ENCODE data around the gene HOXC5.

The HOXC5 gene

DNA sequence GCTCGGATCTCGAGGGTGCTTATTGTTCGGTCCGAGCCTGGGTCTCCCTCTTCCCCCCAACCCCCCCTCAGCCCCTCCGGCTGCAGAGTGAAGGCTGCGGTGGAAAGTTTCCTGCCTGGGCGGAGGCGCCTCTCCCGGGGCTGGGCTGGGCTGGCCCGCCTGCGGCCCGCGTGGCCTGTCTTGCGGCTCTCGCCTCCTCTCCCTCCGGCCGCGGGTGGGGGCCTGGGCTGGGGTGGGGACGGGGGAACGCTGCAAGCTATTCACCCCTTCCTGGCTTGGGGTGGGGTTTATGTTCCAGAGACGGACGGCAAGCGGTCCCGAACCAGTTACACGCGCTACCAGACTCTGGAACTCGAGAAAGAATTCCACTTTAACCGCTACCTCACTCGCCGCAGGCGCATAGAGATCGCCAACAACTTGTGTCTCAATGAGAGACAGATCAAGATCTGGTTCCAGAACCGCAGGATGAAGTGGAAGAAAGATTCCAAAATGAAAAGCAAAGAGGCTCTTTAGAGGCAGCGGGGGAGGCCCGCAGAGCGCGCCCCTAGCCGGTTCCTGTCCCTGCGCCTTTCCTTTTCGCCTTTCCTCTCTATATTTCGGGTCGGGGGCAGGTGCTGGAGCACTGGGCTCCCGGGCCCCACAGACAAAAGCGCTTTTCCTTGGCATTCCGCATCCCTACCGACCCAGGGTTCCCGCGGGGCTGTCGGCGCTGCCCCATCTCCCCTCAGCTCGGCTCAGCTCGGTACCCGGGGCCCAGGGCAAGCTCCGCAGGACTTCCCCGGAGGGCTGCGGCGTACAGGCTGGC is 1.3 kb downstream of the HOXC5 start:
- peaks cover 15% of the 10 kb centered on the region for H3K4me1 ChIP-seq (ENCODE audit: insufficient read depth, insufficient read length)

DNA sequence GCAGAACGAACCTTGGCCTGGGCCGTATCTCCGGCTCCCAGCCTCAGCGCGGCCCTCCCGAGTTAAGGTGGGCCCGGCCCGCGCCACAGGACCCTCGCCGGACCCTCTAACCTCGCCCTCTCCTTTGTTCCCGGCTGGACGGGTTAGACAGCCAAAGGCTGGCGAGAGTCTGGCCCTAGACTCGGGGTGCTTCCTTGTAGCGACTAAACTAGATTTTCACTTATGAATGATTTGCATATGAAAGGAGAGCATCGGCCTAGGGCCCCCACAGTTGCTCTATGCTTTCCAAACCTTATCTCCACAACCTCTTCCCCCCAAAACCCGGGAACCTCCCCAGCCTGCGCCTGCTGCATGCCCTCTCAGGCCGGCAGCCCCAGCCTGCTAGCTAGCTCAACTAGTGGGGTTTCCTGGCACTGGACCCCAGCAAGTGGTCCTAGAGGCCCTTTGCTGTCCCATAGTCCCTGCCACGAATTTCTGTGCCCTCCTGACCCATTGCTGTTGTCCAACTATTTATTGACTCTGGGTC is 2.0 kb downstream of the HOXC5 start:
- Histone ChIP-seq H3K9me3 (ENCODE audit: insufficient read depth, low read length) (no peaks in the 10 kb centered on the region), H3K4me1 (ENCODE audit: insufficient read depth, insufficient read length) (peaks cover 12% of the 10 kb centered on the region), H3K36me3 (ENCODE audit: insufficient read depth, insufficient read length, low read length) (no peaks in the 10 kb centered on the region), H3K27me3 (ENCODE audit: insufficient read depth, insufficient read length) (peaks cover 100% of the 10 kb centered on the region), H3K9ac (ENCODE audit: insufficient read length, low read depth) (peak overlapping the region; percentile 26), H3K4me3 (ENCODE audit: insufficient read length, low read depth) (no peak overlapping the region)
- DNase-seq (ENCODE audit: low read depth, low spot score) = no peak
- peak; percentile 74 for TF ChIP-seq SUZ12 (IDR thresholded peaks at IDR 0.05; ENCODE audit: extremely low read depth, insufficient read depth, insufficient read length)
- no peak for TF ChIP-seq ZNF274 (IDR thresholded peaks at IDR 0.05; ENCODE audit: low read depth, low read length)

More for the DNA sequence above, 1.3 kb downstream of the HOXC5 start:
- no peaks in the 10 kb centered on the region for H3K36me3 ChIP-seq (ENCODE audit: insufficient read depth, insufficient read length, low read length)
- peaks cover 100% of the 10 kb centered on the region for H3K27me3 ChIP-seq (ENCODE audit: insufficient read depth, insufficient read length)
- no peak overlapping the region for H3K4me3 ChIP-seq (ENCODE audit: insufficient read length, low read depth)
- H3K9me3 ChIP-seq (ENCODE audit: insufficient read depth, low read length) = no peaks in the 10 kb centered on the region
- peak overlapping the region; percentile 26 for H3K9ac ChIP-seq (ENCODE audit: insufficient read length, low read depth)
- TF ChIP-seq YY1 (IDR thresholded peaks at IDR 0.05; ENCODE audit: insufficient read depth, insufficient read length) (no peak), SUZ12 (IDR thresholded peaks at IDR 0.05; ENCODE audit: extremely low read depth, insufficient read depth, insufficient read length) (peak; percentile 91), ZNF274 (IDR thresholded peaks at IDR 0.05; ENCODE audit: low read depth, low read length) (no peak)
- DNase-seq (ENCODE audit: low read depth, low spot score) = no peak

DNA sequence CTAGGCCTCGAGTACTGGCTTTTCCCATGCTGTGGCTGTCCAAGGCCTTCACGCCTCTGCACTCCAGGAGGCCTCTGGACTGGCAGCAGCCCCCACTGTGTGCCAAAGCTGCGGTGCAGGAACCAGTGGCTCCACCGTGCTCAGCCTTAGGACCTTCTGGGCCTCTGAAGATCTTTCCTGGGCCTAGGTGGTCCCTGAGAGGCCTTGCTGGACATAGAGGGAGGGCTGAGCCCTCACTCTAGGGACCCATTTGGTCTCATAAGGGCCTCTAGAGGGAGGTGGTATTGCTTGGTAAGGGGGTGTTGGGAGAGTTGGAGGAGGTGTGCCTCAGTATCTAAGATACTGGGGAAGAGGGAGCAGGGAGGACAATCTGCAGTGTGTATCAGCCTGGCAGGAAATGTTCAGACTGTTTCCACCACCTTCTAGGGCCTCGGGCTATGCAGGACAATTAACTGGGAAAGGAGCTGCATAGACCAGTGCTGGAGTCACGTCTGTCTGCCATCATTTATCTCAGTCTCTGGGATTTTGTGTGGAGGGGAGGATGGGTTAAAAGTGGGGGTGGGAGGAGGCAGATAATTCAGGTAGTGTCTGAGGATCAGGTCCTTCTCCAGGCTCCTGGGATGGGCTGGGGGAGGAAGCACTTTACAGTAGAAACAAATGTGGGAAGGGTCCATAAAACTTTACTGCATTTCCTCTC is 2.9 kb downstream of the HOXC5 start:
- Histone ChIP-seq H3K4me3 (ENCODE audit: insufficient read length, low read depth) (no peak overlapping the region), H3K4me1 (ENCODE audit: insufficient read depth, insufficient read length) (peaks cover 12% of the 10 kb centered on the region), H3K36me3 (ENCODE audit: insufficient read depth, insufficient read length, low read length) (no peaks in the 10 kb centered on the region), H3K9ac (ENCODE audit: insufficient read length, low read depth) (no peak overlapping the region), H3K9me3 (ENCODE audit: insufficient read depth, low read length) (no peaks in the 10 kb centered on the region), H3K27me3 (ENCODE audit: insufficient read depth, insufficient read length) (peaks cover 100% of the 10 kb centered on the region)
- no peak for TF ChIP-seq SUZ12 (IDR thresholded peaks at IDR 0.05; ENCODE audit: extremely low read depth, insufficient read depth, insufficient read length)
- no peak for TF ChIP-seq YY1 (IDR thresholded peaks at IDR 0.05; ENCODE audit: insufficient read depth, insufficient read length)
- TF ChIP-seq ZNF274 (IDR thresholded peaks at IDR 0.05; ENCODE audit: low read depth, low read length) = no peak
- no peak for DNase-seq (ENCODE audit: low read depth, low spot score)

DNA sequence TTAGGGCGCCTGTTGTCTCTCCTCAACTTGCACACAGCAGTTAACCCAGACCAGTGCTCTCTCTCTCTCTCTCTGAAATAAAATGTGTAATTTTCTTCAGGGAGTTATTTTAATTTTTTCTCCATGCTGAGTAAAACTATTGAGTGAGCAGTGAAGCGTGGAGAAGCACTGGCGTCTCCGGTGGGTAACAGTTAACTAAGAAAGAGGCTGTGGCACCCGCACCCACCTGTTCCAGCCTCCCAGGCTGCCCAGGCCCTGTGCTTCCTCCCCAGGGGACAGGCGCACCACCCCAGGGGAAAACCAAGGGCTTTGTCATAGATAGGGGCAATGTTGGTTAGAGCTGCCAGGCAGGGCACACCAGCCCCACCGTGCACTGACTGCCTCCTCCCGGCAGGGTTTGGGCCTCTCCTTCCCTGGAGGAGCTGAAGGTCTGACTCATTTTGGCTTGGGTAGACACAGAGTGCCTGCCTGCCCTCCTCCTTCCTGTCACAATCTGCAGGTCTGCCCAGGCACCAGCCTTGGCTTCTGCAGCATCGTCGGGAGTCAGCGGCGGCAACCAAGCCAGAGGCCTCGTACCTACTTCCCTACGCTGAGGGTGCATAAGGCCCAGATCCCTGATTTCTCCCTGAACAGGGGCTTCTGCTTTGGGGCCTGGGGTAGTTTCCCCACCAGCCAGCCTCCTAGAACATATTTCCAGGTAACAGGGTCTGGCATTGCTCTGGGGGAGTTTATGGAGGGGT is 3.9 kb downstream of the HOXC5 start:
- no peak for DNase-seq (ENCODE audit: low read depth, low spot score)
- Histone ChIP-seq H3K4me3 (ENCODE audit: insufficient read length, low read depth) (no peak overlapping the region), H3K27me3 (ENCODE audit: insufficient read depth, insufficient read length) (peaks cover 100% of the 10 kb centered on the region)

DNA sequence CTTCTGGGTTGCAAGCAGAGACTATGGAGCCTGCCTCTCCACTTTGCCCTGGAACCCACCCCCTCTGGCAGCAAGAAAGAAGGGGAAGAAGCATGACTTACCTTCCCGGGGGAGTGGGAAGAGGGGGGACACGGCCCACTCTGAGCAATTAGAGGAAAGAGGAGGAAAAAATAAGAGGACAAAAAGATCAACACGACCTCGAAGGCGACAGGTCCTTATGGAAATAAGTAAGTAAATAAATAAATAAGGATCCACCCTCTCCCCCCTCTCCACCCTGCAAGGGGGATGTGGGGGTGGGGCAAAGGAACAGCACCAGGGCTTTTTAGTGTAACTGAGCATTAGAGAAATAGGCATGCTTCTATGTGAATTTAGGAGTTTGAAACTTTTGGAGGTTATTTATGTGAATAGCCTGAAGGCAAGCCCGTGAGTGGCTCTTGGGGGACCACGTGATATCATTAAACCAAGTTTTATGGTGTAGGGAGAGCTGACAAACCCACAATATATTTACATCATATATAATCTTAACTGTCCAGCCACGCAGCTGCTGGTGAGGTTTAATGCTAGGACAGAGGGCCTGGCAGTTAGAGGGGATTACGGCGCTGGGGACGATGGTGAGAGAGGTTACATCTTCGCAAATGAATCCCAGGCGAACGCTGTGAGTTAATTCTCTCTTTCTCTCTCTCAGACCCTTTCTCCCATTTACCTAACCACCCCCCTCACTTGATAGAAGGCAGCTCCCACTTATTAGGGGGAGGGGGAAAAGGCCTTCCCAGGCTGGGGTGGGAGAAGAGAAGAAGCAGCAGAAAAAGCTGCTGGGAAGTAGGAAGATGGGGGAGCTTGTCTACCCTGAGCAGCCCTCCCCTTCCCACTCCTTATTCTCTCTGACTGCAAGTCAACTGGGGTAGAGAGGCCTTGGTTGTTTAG is 4.8 kb downstream of the HOXC5 start:
- H3K27me3 ChIP-seq (ENCODE audit: insufficient read depth, insufficient read length) = peaks cover 100% of the 10 kb centered on the region

More for the DNA sequence above, 3.9 kb downstream of the HOXC5 start:
- TF ChIP-seq SUZ12 (IDR thresholded peaks at IDR 0.05; ENCODE audit: extremely low read depth, insufficient read depth, insufficient read length) = no peak
- TF ChIP-seq YY1 (IDR thresholded peaks at IDR 0.05; ENCODE audit: insufficient read depth, insufficient read length) = no peak
- TF ChIP-seq ZNF274 (IDR thresholded peaks at IDR 0.05; ENCODE audit: low read depth, low read length) = no peak
- no peaks in the 10 kb centered on the region for H3K9me3 ChIP-seq (ENCODE audit: insufficient read depth, low read length)
- H3K9ac ChIP-seq (ENCODE audit: insufficient read length, low read depth) = no peak overlapping the region
- peaks cover 9% of the 10 kb centered on the region for H3K4me1 ChIP-seq (ENCODE audit: insufficient read depth, insufficient read length)
- H3K36me3 ChIP-seq (ENCODE audit: insufficient read depth, insufficient read length, low read length) = no peaks in the 10 kb centered on the region

DNA sequence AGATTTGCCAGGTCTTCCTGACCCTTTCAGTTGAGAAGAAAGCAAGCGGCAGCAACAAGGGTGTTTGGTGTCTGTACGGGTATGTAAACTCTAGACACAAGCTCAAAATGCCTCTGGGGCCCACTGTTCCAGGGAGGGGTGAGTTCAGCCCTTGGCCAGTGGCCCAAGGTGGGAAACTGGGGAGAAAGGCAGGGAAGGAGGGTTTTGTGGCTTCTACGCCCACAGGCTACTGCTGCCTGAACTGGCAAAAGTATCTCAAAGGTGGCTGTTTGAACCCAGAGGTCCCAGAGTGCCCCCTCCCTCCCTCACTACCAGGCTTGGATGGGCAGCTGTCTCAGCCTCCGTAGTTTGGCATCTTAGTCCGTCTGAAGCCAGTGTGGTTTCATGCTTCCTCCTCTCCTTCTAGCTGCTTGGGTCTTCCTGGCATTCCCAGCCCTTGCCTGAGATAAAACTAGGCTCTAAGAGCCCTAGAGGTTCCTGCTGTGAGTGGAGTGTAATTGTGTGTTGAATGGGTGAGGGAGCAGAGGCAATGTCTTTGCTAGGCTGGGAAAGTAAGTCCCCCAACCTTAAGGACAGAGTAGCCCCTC is 5.5 kb downstream of the HOXC5 start:
- no peaks in the 10 kb centered on the region for H3K36me3 ChIP-seq (ENCODE audit: insufficient read depth, insufficient read length, low read length)
- no peak overlapping the region for H3K4me3 ChIP-seq (ENCODE audit: insufficient read length, low read depth)
- DNase-seq (ENCODE audit: low read depth, low spot score) = no peak
- peaks cover 100% of the 10 kb centered on the region for H3K27me3 ChIP-seq (ENCODE audit: insufficient read depth, insufficient read length)
- H3K9ac ChIP-seq (ENCODE audit: insufficient read length, low read depth) = no peak overlapping the region
- no peak for TF ChIP-seq ZNF274 (IDR thresholded peaks at IDR 0.05; ENCODE audit: low read depth, low read length)
- no peak for TF ChIP-seq SUZ12 (IDR thresholded peaks at IDR 0.05; ENCODE audit: extremely low read depth, insufficient read depth, insufficient read length)
- no peak for TF ChIP-seq YY1 (IDR thresholded peaks at IDR 0.05; ENCODE audit: insufficient read depth, insufficient read length)
- peaks cover 6% of the 10 kb centered on the region for H3K4me1 ChIP-seq (ENCODE audit: insufficient read depth, insufficient read length)
- H3K9me3 ChIP-seq (ENCODE audit: insufficient read depth, low read length) = no peaks in the 10 kb centered on the region

More for the DNA sequence above, 4.8 kb downstream of the HOXC5 start:
- H3K4me1 ChIP-seq (ENCODE audit: insufficient read depth, insufficient read length) = peaks cover 9% of the 10 kb centered on the region
- no peak for DNase-seq (ENCODE audit: low read depth, low spot score)
- H3K4me3 ChIP-seq (ENCODE audit: insufficient read length, low read depth) = no peak overlapping the region
- H3K9me3 ChIP-seq (ENCODE audit: insufficient read depth, low read length) = no peaks in the 10 kb centered on the region
- no peaks in the 10 kb centered on the region for H3K36me3 ChIP-seq (ENCODE audit: insufficient read depth, insufficient read length, low read length)
- H3K9ac ChIP-seq (ENCODE audit: insufficient read length, low read depth) = no peak overlapping the region
- TF ChIP-seq YY1 (IDR thresholded peaks at IDR 0.05; ENCODE audit: insufficient read depth, insufficient read length) (no peak), ZNF274 (IDR thresholded peaks at IDR 0.05; ENCODE audit: low read depth, low read length) (no peak), SUZ12 (IDR thresholded peaks at IDR 0.05; ENCODE audit: extremely low read depth, insufficient read depth, insufficient read length) (no peak)
